GM23338 (cell line): ENCODE data around the gene TEX9. TPM values are rescaled to one million over a fixed set of nuclear protein-coding genes. Genes with fewer than 3 reads are reported as not detected.
"Not testable (repeated sequence)": the region's sequence is repeated elsewhere in the genome, so short reads cannot be mapped to it uniquely, and the experiment has no call there.

Experiments used
- ATAC-seq: fragments of 200-7000 bp; cut with Tn5 transposase; 3 replicates; pipeline ENCODE4 v1.9.1; 2020
- DNase-seq: peaks from one replicate; pipeline ENCODE4 v3.0.0-alpha.2; 2015; ENCODE audit warnings: low spot score
- H2AFZ ChIP-seq: fragments of 200-600 bp; sonication (generic); 2 replicates; pipeline ENCODE4 v1.8.0; 2016; ENCODE audit warnings: antibody characterized with exemption, mild to moderate bottlenecking, moderate library complexity
- H3F3A ChIP-seq: fragments of 200-600 bp; sonication (generic); replicated peaks from 2 replicates; pipeline ENCODE4 v1.8.0; 2017; ENCODE audit warnings: antibody characterized with exemption, mixed run types, low read depth
- H3K27ac ChIP-seq: fragments of 200-600 bp; sonication (generic); 2 replicates; pipeline ENCODE4 v1.6.1; 2016; ENCODE audit warnings: low read depth
- H3K27me3 ChIP-seq: fragments of 200-600 bp; sonication (generic); 2 replicates; pipeline ENCODE4 v1.8.0; 2016; ENCODE audit warnings: mild to moderate bottlenecking, mixed run types, moderate library complexity; ENCODE audit not compliant: insufficient read depth
- H3K36me3 ChIP-seq: fragments of 200-600 bp; sonication (generic); 2 replicates; pipeline ENCODE4 v1.8.0; 2016; ENCODE audit warnings: mild to moderate bottlenecking; ENCODE audit not compliant: insufficient read depth
- H3K4me1 ChIP-seq: fragments of 200-600 bp; sonication (generic); 2 replicates; pipeline ENCODE4 v1.8.0; 2016; ENCODE audit warnings: mild to moderate bottlenecking, moderate library complexity; ENCODE audit not compliant: insufficient read depth
- H3K4me2 ChIP-seq: fragments of 200-600 bp; sonication (generic); 2 replicates; pipeline ENCODE4 v1.7.1; 2017; ENCODE audit warnings: mixed run types
- H3K4me3 ChIP-seq: fragments of 200-600 bp; sonication (generic); 2 replicates; pipeline ENCODE4 v1.6.1; 2016; ENCODE audit warnings: mixed run types
- H3K79me2 ChIP-seq: fragments of 200-600 bp; sonication (generic); replicated peaks from 2 replicates; pipeline ENCODE4 v1.8.0; 2017; ENCODE audit warnings: mild to moderate bottlenecking; ENCODE audit not compliant: insufficient read depth
- H3K9me2 ChIP-seq: fragments of 200-600 bp; sonication (generic); 2 replicates; pipeline ENCODE4 v1.8.0; 2017; ENCODE audit not compliant: insufficient read depth
- H4K20me1 ChIP-seq: fragments of 200-600 bp; sonication (generic); replicated peaks from 2 replicates; pipeline ENCODE4 v1.8.0; 2017; ENCODE audit warnings: mild to moderate bottlenecking; ENCODE audit not compliant: insufficient read depth
- H3K27ac Mint-ChIP-seq: 2 replicates; pipeline ENCODE4 v1.8.0; 2020; ENCODE audit warnings: inconsistent platforms, mild to moderate bottlenecking, moderate library complexity, mixed read lengths
- H3K27me3 Mint-ChIP-seq: 3 replicates; pipeline ENCODE4 v1.8.0; 2022; ENCODE audit warnings: low read depth, mild to moderate bottlenecking, moderate library complexity, mixed read lengths, inconsistent platforms; ENCODE audit not compliant: insufficient read depth, poor library complexity
- H3K36me3 Mint-ChIP-seq: 3 replicates; pipeline ENCODE4 v1.8.0; 2021; ENCODE audit warnings: low read depth, mild to moderate bottlenecking, inconsistent platforms, moderate library complexity, mixed read lengths
- H3K4me1 Mint-ChIP-seq: 3 replicates; pipeline ENCODE4 v1.8.0; 2020; ENCODE audit warnings: mild to moderate bottlenecking, inconsistent platforms, mixed read lengths
- H3K4me3 Mint-ChIP-seq: 3 replicates; pipeline ENCODE4 v1.8.0; 2021; ENCODE audit warnings: moderate library complexity, mild to moderate bottlenecking, inconsistent platforms, mixed read lengths
- H3K9me3 Mint-ChIP-seq: 3 replicates; pipeline ENCODE4 v1.8.0; 2020; ENCODE audit warnings: moderate library complexity, mild to moderate bottlenecking, inconsistent platforms, mixed read lengths
- CREB1 ChIP-seq: fragments of 250-450 bp; sonication (Bioruptor Pico); IDR thresholded peaks from 2 replicates; pipeline ENCODE4 v1.5.0; 2020; ENCODE audit warnings: low read depth, mild to moderate bottlenecking, moderate library complexity
- EZH2 ChIP-seq: fragments of 200-600 bp; sonication (generic); IDR thresholded peaks from one replicate; pipeline ENCODE4 v1.8.0; 2017; ENCODE audit warnings: antibody characterized with exemption, mild to moderate bottlenecking, low read depth; ENCODE audit not compliant: unreplicated experiment
- JUNB ChIP-seq: IDR thresholded peaks from one replicate; pipeline ENCODE4 v1.6.1; 2016; ENCODE audit warnings: antibody characterized with exemption; ENCODE audit not compliant: unreplicated experiment
- NANOG ChIP-seq: IDR thresholded peaks from 2 replicates; pipeline ENCODE4 v1.6.1; 2016; ENCODE audit warnings: antibody characterized with exemption, borderline replicate concordance
- POLR2AphosphoS5 ChIP-seq: IDR thresholded peaks from 2 replicates; pipeline ENCODE4 v1.6.1; 2016; ENCODE audit warnings: antibody characterized with exemption, low read depth
- REST ChIP-seq: IDR thresholded peaks from one replicate; pipeline ENCODE4 v1.6.1; 2018; ENCODE audit warnings: antibody characterized with exemption; ENCODE audit not compliant: unreplicated experiment
- long read RNA-seq: library from polyadenylated mRNA; unstranded; transcript quantifications from one replicate; pipeline ENCODE4 v2.0.0, GENCODE V29; 2020; ENCODE audit not compliant: unreplicated experiment
- polyA plus RNA-seq: library from polyadenylated mRNA; unstranded; fragments of >200 nt; fragmentation: Nextera tagmentation; extraction: Ambion mirVana; gene quantifications from 2 replicates; pipeline ENCODE4 v1.2.1, GENCODE V29; 2016
- total RNA-seq: library from RNA; depleted of rRNA; stranded (reverse); fragments of >200 nt; shearing (Covaris generic); gene quantifications from 2 replicates; pipeline ENCODE4 v1.2.3, GENCODE V29; 2014; rRNA removed

The TEX9 gene
- total RNA-seq (13.9 and 19.6 TPM in 2 replicates), polyA plus RNA-seq (16.1 and 21.8 TPM in 2 replicates)
- long read RNA-seq, partial matches to known transcripts = 2 of 9 reads
- long read RNA-seq, other reads (novel, unspliced or antisense) = 7 of 9 reads

- Histone ChIP-seq H2AFZ (peak within 1 kb of the TSS; percentile 95), H3K36me3 (no peaks in the 10 kb centered on the region), H3K79me2 (peaks cover 11% of the 10 kb centered on the region; the same call in 1 of the 2 replicates), H3K9me2 (no peaks in the 10 kb centered on the region), H3K27me3 (no peaks in the 10 kb centered on the region), H3K4me3 (peak within 1 kb of the TSS; percentile 71), H4K20me1 (no peaks in the 10 kb centered on the region), H3K4me2 (peak within 1 kb of the TSS; percentile 83), H3K4me1 (0 out of 2 replicates have a peak, but pooled peaks cover 5% of the 10 kb centered on the region), H3F3A (no peaks in the 10 kb centered on the region), H3K27ac (peak within 1 kb of the TSS; percentile 79)
- peaks cover 12% of the 10 kb centered on the region for H3K9me3 Mint-ChIP-seq
- peak within 1 kb of the TSS; percentile 97 for H3K4me3 Mint-ChIP-seq
- peak; percentile 95 for DNase-seq
- no peaks in the 10 kb centered on the region for H3K36me3 Mint-ChIP-seq
- ATAC-seq = peak; percentile 99
- H3K27ac Mint-ChIP-seq = peak within 1 kb of the TSS; percentile 50; the same call in 1 of the 2 replicates
- TF ChIP-seq JUNB (no peak), POLR2AphosphoS5 (peak; percentile 82)
- peaks cover 6% of the 10 kb centered on the region; the same call in 2 of the 3 replicates for H3K4me1 Mint-ChIP-seq
- no peaks in the 10 kb centered on the region for H3K27me3 Mint-ChIP-seq
Measured at GRCh38 chr15:56365075-56365711, at the start of gene TEX9. Gene TEX9 (plus strand): TSS chr15:56365426. CDS start chr15:56365451, 25 bp downstream.

- H4K20me1 ChIP-seq, H3F3A ChIP-seq, H3K27me3 Mint-ChIP-seq, H3K27ac ChIP-seq, H3K36me3 ChIP-seq, H3K9me2 ChIP-seq, H3K27ac Mint-ChIP-seq, H3K27me3 ChIP-seq, ATAC-seq, DNase-seq, H3K4me3 Mint-ChIP-seq, H3K4me2 ChIP-seq, H2AFZ ChIP-seq, H3K4me3 ChIP-seq, H3K4me1 Mint-ChIP-seq, H3K4me1 ChIP-seq, H3K79me2 ChIP-seq: not testable (repeated sequence)
- H3K9me3 Mint-ChIP-seq = peaks cover 24% of the 10 kb centered on the region
- peaks cover 16% of the 10 kb centered on the region for H3K36me3 Mint-ChIP-seq
Measured at GRCh38 chr15:56316561-56316960, 48.7 kb upstream of the TEX9 start.

GRCh38 chr15:56320316-56320715 is 44.9 kb upstream of the TEX9 start:
- ATAC-seq = no peak
- H2AFZ ChIP-seq = peak overlapping the region; percentile 34; the same call in 1 of the 2 replicates
- peaks cover 2% of the 10 kb centered on the region for H3K27me3 Mint-ChIP-seq
- TF ChIP-seq CREB1 (CRISPR knock-in tag) = no peak
- TF ChIP-seq REST = no peak
- TF ChIP-seq NANOG = no peak
- no peak for TF ChIP-seq EZH2

More at GRCh38 chr15:56320316-56320715, 44.9 kb upstream of the TEX9 start:
- Histone ChIP-seq H4K20me1 (no peaks in the 10 kb centered on the region), H3K4me2 (no peak overlapping the region), H3K4me3 (no peak overlapping the region), H3K27ac (no peak overlapping the region), H3K9me2 (no peaks in the 10 kb centered on the region), H3K36me3 (peaks cover 8% of the 10 kb centered on the region), H3K79me2 (no peaks in the 10 kb centered on the region), H3K4me1 (no peaks in the 10 kb centered on the region; the same call in 1 of the 2 replicates), H3K27me3 (no peaks in the 10 kb centered on the region), H3F3A (no peaks in the 10 kb centered on the region)
- Mint-ChIP-seq H3K4me3 (no peak overlapping the region), H3K4me1 (no peaks in the 10 kb centered on the region; the same call in 2 of the 3 replicates), H3K9me3 (peaks cover 24% of the 10 kb centered on the region), H3K36me3 (peaks cover 16% of the 10 kb centered on the region), H3K27ac (no peak overlapping the region)
- DNase-seq = no peak
